GM12878 (cell line): Measurements from ENCODE around the gene ATN1. TPM values are rescaled to one million over a fixed set of nuclear protein-coding genes. Genes with fewer than 3 reads are reported as not detected.

Source experiments
- BCL11A ChIP-seq: IDR thresholded peaks from 2 replicates; pipeline ENCODE4 v1.6.1; 2011; ENCODE audit warnings: low read depth, low read length
- BHLHE40 ChIP-seq, 2 experiments: fragments of 450-650 bp in 1 of 2; IDR thresholded peaks; 2 replicates each; pipeline ENCODE4 v1.6.1; 2011 to 2017; ENCODE audit warnings: low read depth in 2 of 2, borderline replicate concordance in 1 of 2, improper control_type of control experiment in 1 of 2, low read length in 1 of 2, mild to moderate bottlenecking in 1 of 2
- CHD1 ChIP-seq: IDR thresholded peaks from 2 replicates; pipeline ENCODE4 v1.6.1; 2012; ENCODE audit warnings: low read depth, low read length, improper control_type of control experiment
- MLLT1 ChIP-seq: fragments of 450-650 bp; IDR thresholded peaks from 2 replicates; pipeline ENCODE4 v1.6.1; 2016; ENCODE audit warnings: mild to moderate bottlenecking
- MTA2 ChIP-seq: fragments of 450-650 bp; IDR thresholded peaks from 2 replicates; pipeline ENCODE4 v1.6.1; 2016; ENCODE audit warnings: low read depth, mild to moderate bottlenecking, moderate library complexity
- POLR2AphosphoS5 ChIP-seq: IDR thresholded peaks from 2 replicates; pipeline ENCODE4 v1.6.1; 2011; ENCODE audit warnings: mild to moderate bottlenecking, low read length, inconsistent platforms
- RAD21 ChIP-seq: IDR thresholded peaks from 2 replicates; pipeline ENCODE4 v1.6.1; 2011; ENCODE audit warnings: mild to moderate bottlenecking, low read depth, low read length, moderate library complexity; ENCODE audit not compliant: insufficient read depth
- RELB ChIP-seq: fragments of 450-650 bp; IDR thresholded peaks from 2 replicates; pipeline ENCODE4 v1.6.1; 2017; ENCODE audit warnings: low read depth, mild to moderate bottlenecking, moderate library complexity
- SMAD5 ChIP-seq: IDR thresholded peaks from 2 replicates; pipeline ENCODE4 v1.6.1; 2016; ENCODE audit warnings: antibody characterized with exemption, low read depth
- ZBTB11 ChIP-seq: fragments of 450-650 bp; formaldehyde crosslinking; IDR thresholded peaks from 2 replicates; pipeline ENCODE4 v1.5.0; 2022; ENCODE audit warnings: mild to moderate bottlenecking, missing genetic modification characterization
- polyA plus RNA-seq, 11 experiments: library from polyadenylated mRNA; depleted of rRNA in 4 of 11; unstranded in 6 of 11; stranded (reverse) in 5 of 11; fragments of >200 nt; fragmentation: Nextera tagmentation in 4 of 11; fragmentation: Illumina TruSeq in 1 of 11; extraction: Ambion mirVana in 4 of 11; extraction: Trizol in 1 of 11; gene quantifications; 1 replicate in 1 of 11; 2 replicates in 10 of 11; pipeline versions ENCODE4 v1.2.1 to v1.2.3, GENCODE V29; 2011 to 2016; ENCODE audit warnings: inconsistent platforms in 2 of 11, missing spikeins in 2 of 11, low read depth in 1 of 11
- total RNA-seq, 4 experiments: library from RNA; depleted of rRNA in 3 of 4; stranded (reverse); fragments of >200 nt in 3 of 4; fragmentation: Illumina TruSeq in 1 of 4; extraction: Trizol in 1 of 4; gene quantifications; 2 replicates each; pipeline versions ENCODE4 v1.2.1 to v1.2.3, GENCODE V29; 2013 to 2021
- TF ChIP-seq, protein P1 (sequence below): IDR thresholded peaks from 2 replicates; pipeline ENCODE4 v1.6.1; 2011; ENCODE audit warnings: borderline replicate concordance, low read depth, mild to moderate bottlenecking, moderate library complexity, mixed read lengths, low read length; ENCODE audit not compliant: insufficient read depth; ENCODE audit errors: extremely low read length

Gene ATN1
- total and polyA plus RNA-seq, 10 of the 15 experiments (the other 5 are each of a cell fraction or from before 2014, with no cell fraction given), result 0.08 to 44.5 (median 5.0) TPM

- 0 out of 2 replicates have a peak, but pooled peaks have one; percentile 22 for TF ChIP-seq ZBTB11 (CRISPR knock-in tag)
- TF ChIP-seq RAD21, result no peak
- TF ChIP-seq BHLHE40 (IDR thresholded peaks at IDR 0.05; ENCODE audit: borderline replicate concordance in 1 of 2, low read depth in 2 of 2, low read length in 1 of 2), result peak in 1 of 2 experiments; percentile 40; a peak in 1 of 4 replicates
- 0 out of 2 replicates have a peak, but pooled peaks have one; percentile 9 for TF ChIP-seq BCL11A
- no peak for TF ChIP-seq RELB
- 0 out of 2 replicates have a peak, but pooled peaks have one; percentile 3 for TF ChIP-seq POLR2AphosphoS5
- no peak for TF ChIP-seq MLLT1
- TF ChIP-seq, protein P1, sequence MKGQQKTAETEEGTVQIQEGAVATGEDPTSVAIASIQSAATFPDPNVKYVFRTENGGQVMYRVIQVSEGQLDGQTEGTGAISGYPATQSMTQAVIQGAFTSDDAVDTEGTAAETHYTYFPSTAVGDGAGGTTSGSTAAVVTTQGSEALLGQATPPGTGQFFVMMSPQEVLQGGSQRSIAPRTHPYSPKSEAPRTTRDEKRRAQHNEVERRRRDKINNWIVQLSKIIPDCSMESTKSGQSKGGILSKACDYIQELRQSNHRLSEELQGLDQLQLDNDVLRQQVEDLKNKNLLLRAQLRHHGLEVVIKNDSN, result no peak
- TF ChIP-seq CHD1, result no peak
- TF ChIP-seq MTA2, result no peak
- 0 out of 2 replicates have a peak, but pooled peaks have one; percentile 24 for TF ChIP-seq SMAD5
- TF ChIP-seq, all 136 proteins: peak for 7
These were observed 26.8 kb downstream of the ATN1 start (continued) for GRCh38 chr12:6954316-6955107.
